ENCODE results near the gene APOBEC3B.

DNA sequence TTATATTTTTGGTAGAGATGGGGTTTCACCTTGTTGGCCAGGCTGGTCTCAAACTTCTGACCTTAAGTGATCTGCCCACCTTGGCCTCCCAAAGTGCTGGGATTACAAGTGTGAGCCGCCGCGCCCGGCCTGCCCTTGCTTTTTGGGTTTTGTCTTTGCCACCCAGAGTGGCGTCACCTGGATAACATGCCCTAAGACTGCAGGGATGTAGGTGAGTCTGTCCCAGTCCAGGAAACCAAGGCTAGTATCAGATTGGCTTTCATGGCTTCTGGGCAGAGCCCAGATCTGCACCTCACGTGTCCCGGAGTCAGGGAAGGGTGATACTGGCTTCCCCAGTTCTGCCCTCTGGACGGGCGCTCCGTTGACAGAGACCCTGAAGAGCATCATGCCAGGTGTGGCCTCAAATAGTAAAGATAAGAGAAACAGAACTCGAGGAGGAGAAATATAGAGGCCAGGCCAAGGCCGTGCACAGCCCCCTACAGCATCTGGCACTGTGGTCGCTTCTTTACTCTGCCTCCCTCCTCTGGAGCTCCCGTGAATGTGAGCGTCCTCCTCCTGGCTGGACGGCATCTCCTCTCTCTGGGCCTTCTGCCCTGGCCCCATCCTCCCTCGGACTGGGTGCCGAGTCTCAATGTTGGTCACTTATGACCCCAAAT is 7.8 kb upstream of the APOBEC3B start:
- TF ChIP-seq EGR1 (IDR thresholded peaks at IDR 0.05), result no peak
- TF ChIP-seq RAD21 (IDR thresholded peaks at IDR 0.05; ENCODE audit: low read depth), result no peak
- TF ChIP-seq, protein P1, sequence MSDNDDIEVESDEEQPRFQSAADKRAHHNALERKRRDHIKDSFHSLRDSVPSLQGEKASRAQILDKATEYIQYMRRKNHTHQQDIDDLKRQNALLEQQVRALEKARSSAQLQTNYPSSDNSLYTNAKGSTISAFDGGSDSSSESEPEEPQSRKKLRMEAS (IDR thresholded peaks at IDR 0.05), result no peak
- no peak for TF ChIP-seq EP300 (IDR thresholded peaks at IDR 0.05; ENCODE audit: borderline replicate concordance)
- TF ChIP-seq YY1 (IDR thresholded peaks at IDR 0.05; ENCODE audit: low read depth), result no peak
- no peak for TF ChIP-seq TCF12 (IDR thresholded peaks at IDR 0.05; ENCODE audit: low read depth)
- TF ChIP-seq, protein P2, sequence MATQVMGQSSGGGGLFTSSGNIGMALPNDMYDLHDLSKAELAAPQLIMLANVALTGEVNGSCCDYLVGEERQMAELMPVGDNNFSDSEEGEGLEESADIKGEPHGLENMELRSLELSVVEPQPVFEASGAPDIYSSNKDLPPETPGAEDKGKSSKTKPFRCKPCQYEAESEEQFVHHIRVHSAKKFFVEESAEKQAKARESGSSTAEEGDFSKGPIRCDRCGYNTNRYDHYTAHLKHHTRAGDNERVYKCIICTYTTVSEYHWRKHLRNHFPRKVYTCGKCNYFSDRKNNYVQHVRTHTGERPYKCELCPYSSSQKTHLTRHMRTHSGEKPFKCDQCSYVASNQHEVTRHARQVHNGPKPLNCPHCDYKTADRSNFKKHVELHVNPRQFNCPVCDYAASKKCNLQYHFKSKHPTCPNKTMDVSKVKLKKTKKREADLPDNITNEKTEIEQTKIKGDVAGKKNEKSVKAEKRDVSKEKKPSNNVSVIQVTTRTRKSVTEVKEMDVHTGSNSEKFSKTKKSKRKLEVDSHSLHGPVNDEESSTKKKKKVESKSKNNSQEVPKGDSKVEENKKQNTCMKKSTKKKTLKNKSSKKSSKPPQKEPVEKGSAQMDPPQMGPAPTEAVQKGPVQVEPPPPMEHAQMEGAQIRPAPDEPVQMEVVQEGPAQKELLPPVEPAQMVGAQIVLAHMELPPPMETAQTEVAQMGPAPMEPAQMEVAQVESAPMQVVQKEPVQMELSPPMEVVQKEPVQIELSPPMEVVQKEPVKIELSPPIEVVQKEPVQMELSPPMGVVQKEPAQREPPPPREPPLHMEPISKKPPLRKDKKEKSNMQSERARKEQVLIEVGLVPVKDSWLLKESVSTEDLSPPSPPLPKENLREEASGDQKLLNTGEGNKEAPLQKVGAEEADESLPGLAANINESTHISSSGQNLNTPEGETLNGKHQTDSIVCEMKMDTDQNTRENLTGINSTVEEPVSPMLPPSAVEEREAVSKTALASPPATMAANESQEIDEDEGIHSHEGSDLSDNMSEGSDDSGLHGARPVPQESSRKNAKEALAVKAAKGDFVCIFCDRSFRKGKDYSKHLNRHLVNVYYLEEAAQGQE (IDR thresholded peaks at IDR 0.05; ENCODE audit: low read depth), result no peak
- TF ChIP-seq CEBPB (IDR thresholded peaks at IDR 0.05), result no peak
- no peak for TF ChIP-seq CREB1 (IDR thresholded peaks at IDR 0.05; ENCODE audit: low read depth)
- TF ChIP-seq NFIC (IDR thresholded peaks at IDR 0.05), result no peak
- no peak for TF ChIP-seq TEAD4 (IDR thresholded peaks at IDR 0.05)
- no peak for TF ChIP-seq FOXM1 (IDR thresholded peaks at IDR 0.05; ENCODE audit: borderline replicate concordance, low read depth)

Data from Ishikawa (cell line).